H1 (cell line): ENCODE results near the gene ZNF646. TPM values are rescaled to one million over a fixed set of nuclear protein-coding genes. Genes with fewer than 3 reads are reported as not detected.
A peak's percentile ranks its signal among the peaks of the same experiment; 100 is the strongest.

Experiments used
- CTCF ChIA-PET: fragments of 300-600 bp; sonication (Branson Sonifier 250); formaldehyde crosslinking; loops from one replicate; lab custom pipeline; 2021; ENCODE audit not compliant: partially characterized antibody; lab: Charles Lee
- POLR2A ChIA-PET: fragments of 300-600 bp; sonication (Branson Sonifier 250); formaldehyde crosslinking; loops from one replicate; lab custom pipeline; 2021; ENCODE audit warnings: inconsistent platforms; ENCODE audit not compliant: partially characterized antibody; lab: Charles Lee
- DNase-seq, 2 experiments: peaks; one replicate each; pipeline versions ENCODE4 v3.0.0 to v3.0.0-alpha.2; 2010 to 2022; ENCODE audit warnings: low spot score in 2 of 2, low read depth in 1 of 2, mixed read lengths in 1 of 2
- FAIRE-seq: peaks from 2 replicates; lab custom pipeline; 2011; peaks lifted over from hg19 to GRCh38; lab: Jason Lieb, UNC
- H2AFZ ChIP-seq: 2 replicates; pipeline ENCODE4 v1.8.1; 2012; ENCODE audit warnings: low read length, inconsistent platforms
- H2AK5ac ChIP-seq: 2 replicates; pipeline ENCODE4 v1.6.1; 2013; ENCODE audit warnings: low read depth, low read length
- H2BK120ac ChIP-seq: replicated peaks from 2 replicates; pipeline ENCODE3; 2013; ENCODE audit warnings: low read depth, low read length, inconsistent platforms
- H2BK12ac ChIP-seq: 2 replicates; pipeline ENCODE4 v1.6.1; 2013; ENCODE audit warnings: low read depth, low read length
- H2BK15ac ChIP-seq: 2 replicates; pipeline ENCODE4 v1.6.1; 2013; ENCODE audit warnings: low read length
- H2BK20ac ChIP-seq: 2 replicates; pipeline ENCODE4 v1.6.1; 2013; ENCODE audit warnings: low read length
- H2BK5ac ChIP-seq: 2 replicates; pipeline ENCODE4 v1.6.1; 2013; ENCODE audit warnings: low read depth, low read length
- H3K14ac ChIP-seq: 2 replicates; pipeline ENCODE4 v1.6.1; 2013; ENCODE audit warnings: inconsistent platforms; ENCODE audit not compliant: insufficient read length
- H3K18ac ChIP-seq: 2 replicates; pipeline ENCODE4 v1.6.1; 2013; ENCODE audit warnings: low read length; ENCODE audit errors: extremely low read depth
- H3K23ac ChIP-seq: 2 replicates; pipeline ENCODE4 v1.6.1; 2013; ENCODE audit warnings: inconsistent platforms; ENCODE audit not compliant: insufficient read length
- H3K23me2 ChIP-seq: 2 replicates; pipeline ENCODE4 v1.6.1; 2013; ENCODE audit warnings: low read depth, low read length
- H3K27ac ChIP-seq: 2 replicates; pipeline ENCODE4 v1.6.1; 2011; ENCODE audit warnings: low read depth, low read length, inconsistent platforms
- H3K27me3 ChIP-seq, 4 experiments: replicated peaks in 1 of 4; 1 replicate in 1 of 4; 2 replicates in 3 of 4; pipeline versions ENCODE4 v1.6.1 to v1.8.1; 2011 to 2013; ENCODE audit warnings: low read length in 3 of 4, mild to moderate bottlenecking in 3 of 4, inconsistent platforms in 2 of 4, mixed read lengths in 2 of 4, moderate library complexity in 1 of 4; ENCODE audit not compliant: control insufficient read depth in 3 of 4, insufficient read depth in 3 of 4; ENCODE audit errors: extremely low read depth in 1 of 4
- H3K36me3 ChIP-seq, 4 experiments: 2 replicates each; pipeline versions ENCODE4 v1.6.1 to v1.8.1; 2011 to 2013; ENCODE audit warnings: mild to moderate bottlenecking in 4 of 4, low read length in 3 of 4, moderate library complexity in 2 of 4, control low read depth in 1 of 4, inconsistent platforms in 1 of 4; ENCODE audit not compliant: insufficient read depth in 4 of 4, control insufficient read depth in 2 of 4
- H3K4ac ChIP-seq: replicated peaks from 2 replicates; pipeline ENCODE3; 2013; ENCODE audit warnings: low read length, low read depth, mixed read lengths, inconsistent platforms; ENCODE audit not compliant: insufficient read length
- H3K4me1 ChIP-seq, 4 experiments: replicated peaks in 1 of 4; 1 replicate in 1 of 4; 2 replicates in 3 of 4; pipeline versions ENCODE4 v1.6.1 to v1.8.1; 2011 to 2013; ENCODE audit warnings: low read length in 3 of 4, inconsistent platforms in 2 of 4, mixed read lengths in 1 of 4; ENCODE audit not compliant: insufficient read depth in 4 of 4, control insufficient read depth in 3 of 4
- H3K4me2 ChIP-seq, 2 experiments: 2 replicates each; pipeline versions ENCODE4 v1.6.1 to v1.8.1; 2011 to 2013; ENCODE audit warnings: low read depth in 2 of 2, low read length in 2 of 2, control low read depth in 1 of 2, inconsistent platforms in 1 of 2, mild to moderate bottlenecking in 1 of 2; ENCODE audit not compliant: insufficient read depth in 1 of 2
- H3K4me3 ChIP-seq, 4 experiments: fragments of 200-600, 300-600 bp in 1 of 4; sonication (generic), shearing (Covaris generic), sonication (Bioruptor Twin) in 1 of 4; 2 replicates each; pipeline versions ENCODE4 v1.5.1 to v1.8.1; 2011 to 2016; ENCODE audit warnings: low read length in 4 of 4, low read depth in 3 of 4, control low read depth in 2 of 4, inconsistent platforms in 2 of 4, mild to moderate bottlenecking in 2 of 4, mixed read lengths in 1 of 4, moderate library complexity in 1 of 4; ENCODE audit not compliant: insufficient read depth in 2 of 4; ENCODE audit errors: extremely low read depth in 1 of 4
- H3K56ac ChIP-seq: replicated peaks from 2 replicates; pipeline ENCODE3; 2013; ENCODE audit warnings: low read depth, mild to moderate bottlenecking, mixed read lengths, low read length, inconsistent platforms; ENCODE audit not compliant: insufficient read length
- H3K79me1 ChIP-seq: 2 replicates; pipeline ENCODE4 v1.6.1; 2013; ENCODE audit warnings: low read depth, low read length, control low read depth
- H3K79me2 ChIP-seq, 2 experiments: 2 replicates each; pipeline versions ENCODE4 v1.6.1 to v1.8.1; 2012 to 2013; ENCODE audit warnings: low read length in 2 of 2, mild to moderate bottlenecking in 2 of 2, inconsistent platforms in 1 of 2; ENCODE audit not compliant: insufficient read depth in 2 of 2, control insufficient read depth in 1 of 2
- H3K9ac ChIP-seq, 4 experiments: replicated peaks in 1 of 4; 1 replicate in 1 of 4; 2 replicates in 3 of 4; pipeline versions ENCODE4 v1.6.1 to v1.8.1; 2011 to 2013; ENCODE audit warnings: low read depth in 3 of 4, low read length in 3 of 4, control low read depth in 2 of 4, mild to moderate bottlenecking in 2 of 4, moderate library complexity in 2 of 4, inconsistent platforms in 1 of 4; ENCODE audit errors: extremely low read depth in 1 of 4
- H3K9me3 ChIP-seq, 2 experiments: 2 replicates each; pipeline versions ENCODE4 v1.6.1 to v1.8.1; 2012 to 2013; ENCODE audit warnings: mild to moderate bottlenecking in 2 of 2, moderate library complexity in 2 of 2, control low read depth in 1 of 2, inconsistent platforms in 1 of 2, low read depth in 1 of 2, low read length in 1 of 2, mixed read lengths in 1 of 2; ENCODE audit not compliant: insufficient read depth in 2 of 2
- H4K20me1 ChIP-seq, 2 experiments: replicated peaks in 1 of 2; 2 replicates each; pipeline versions ENCODE3 to v1.8.1; 2011 to 2013; ENCODE audit warnings: inconsistent platforms in 2 of 2, low read length in 2 of 2, mild to moderate bottlenecking in 1 of 2; ENCODE audit not compliant: insufficient read depth in 2 of 2, control insufficient read depth in 1 of 2
- H4K5ac ChIP-seq: 2 replicates; pipeline ENCODE4 v1.6.1; 2013; ENCODE audit warnings: low read length, low read depth, mixed read lengths, inconsistent platforms; ENCODE audit not compliant: insufficient read length
- H4K8ac ChIP-seq: 2 replicates; pipeline ENCODE4 v1.8.0; 2013; ENCODE audit warnings: mild to moderate bottlenecking, moderate library complexity, low read length, inconsistent platforms; ENCODE audit not compliant: insufficient read depth; ENCODE audit errors: extremely low read depth
- H4K91ac ChIP-seq: replicated peaks from 2 replicates; pipeline ENCODE3; 2013; ENCODE audit warnings: low read length, mixed read lengths, inconsistent platforms; ENCODE audit not compliant: insufficient read length
- ASH2L ChIP-seq: fragments of 200-600, 300-600 bp; sonication (generic); IDR thresholded peaks from one replicate; pipeline ENCODE4 v1.7.1; 2017; ENCODE audit warnings: low read length
- BRCA1 ChIP-seq: IDR thresholded peaks from 2 replicates; pipeline ENCODE4 v1.6.1; 2012; ENCODE audit warnings: low read depth, low read length, improper control_type of control experiment
- CBX5 ChIP-seq: fragments of 300-800, 300-1000 bp; sonication (generic); IDR thresholded peaks from 2 replicates; pipeline ENCODE4 v1.7.1; 2016; ENCODE audit warnings: antibody characterized with exemption, low read length, low read depth
- CEBPB ChIP-seq: IDR thresholded peaks from 2 replicates; pipeline ENCODE4 v1.6.1; 2012; ENCODE audit warnings: low read depth, low read length
- CHD2 ChIP-seq: IDR thresholded peaks from 2 replicates; pipeline ENCODE4 v1.6.1; 2012; ENCODE audit warnings: low read length, improper control_type of control experiment
- CREB1 ChIP-seq: IDR thresholded peaks from 2 replicates; pipeline ENCODE4 v1.6.1; 2012; ENCODE audit warnings: inconsistent platforms
- CTBP2 ChIP-seq: IDR thresholded peaks from 2 replicates; pipeline ENCODE4 v1.7.0; 2011; ENCODE audit warnings: borderline replicate concordance, mild to moderate bottlenecking, moderate library complexity, mixed read lengths, low read length; ENCODE audit not compliant: insufficient read depth, insufficient read length
- HDAC6 ChIP-seq: IDR thresholded peaks from one replicate; pipeline ENCODE4 v1.7.1; 2012; ENCODE audit warnings: low read depth, mild to moderate bottlenecking, inconsistent platforms, low read length, moderate library complexity
- RAD21 ChIP-seq, 2 experiments: IDR thresholded peaks in 1 of 2; conservative IDR thresholded peaks in 1 of 2; 2 replicates each; pipeline ENCODE4 v1.6.1; 2011; ENCODE audit warnings: low read depth in 2 of 2, low read length in 2 of 2, improper control_type of control experiment in 1 of 2, inconsistent platforms in 1 of 2, mild to moderate bottlenecking in 1 of 2, moderate library complexity in 1 of 2
- RBBP5 ChIP-seq: IDR thresholded peaks from 2 replicates; pipeline ENCODE4 v1.7.1; 2012; ENCODE audit warnings: low read depth, mild to moderate bottlenecking, inconsistent platforms, low read length, moderate library complexity, borderline replicate concordance
- SP4 ChIP-seq: IDR thresholded peaks from 2 replicates; pipeline ENCODE4 v1.6.1; 2012; ENCODE audit warnings: low read length, inconsistent platforms
- TAF1 ChIP-seq: IDR thresholded peaks from 2 replicates; pipeline ENCODE4 v1.6.1; 2011; ENCODE audit warnings: mild to moderate bottlenecking, low read depth, low read length
- WGBS, 2 experiments: shearing (Covaris generic) in 1 of 2; methylation state at CpG; one replicate each; pipeline versions ENCODE4 v1.1.6 to v1.1.7; 2013 to 2015; ENCODE audit warnings: low lambda C conversion rate in 2 of 2, mixed read lengths in 2 of 2, inconsistent platforms in 1 of 2, low coverage in 1 of 2, missing lambda C conversion rate in 1 of 2; ENCODE audit not compliant: insufficient replicate concordance in 2 of 2, insufficient coverage in 1 of 2, insufficient read length in 1 of 2; ENCODE audit errors: extremely low coverage in 1 of 2, missing lambda C conversion rate in 1 of 2; 5-methylcytosine and 5-hydroxymethylcytosine counted together
- polyA plus RNA-seq, 7 experiments: library from polyadenylated mRNA; depleted of rRNA in 3 of 7; stranded (reverse) in 5 of 7; unstranded in 2 of 7; fragments of >200 nt in 5 of 7; fragments of 200-250 nt in 2 of 7; gene quantifications; 1 replicate in 5 of 7; 2 replicates in 1 of 7; 4 replicates in 1 of 7; pipeline versions ENCODE4 v1.2.1 to v1.2.3, GENCODE V29; 2011 to 2013; ENCODE audit warnings: missing spikeins in 2 of 7, mixed read lengths in 2 of 7
- total RNA-seq: library from RNA; stranded (reverse); fragmentation: NEBNext Ultra II Directional; extraction: Animal tissue kit (Norgen Biotek cat#: 25700); gene quantifications from 2 replicates; pipeline ENCODE4 v1.2.1, GENCODE V29; 2021

ZNF646 gene
- total and polyA plus RNA-seq, 2 of the 8 experiments (the other 6 are each of a cell fraction or from before 2014, with no cell fraction given): 6.5 to 25.0 TPM

DNA sequence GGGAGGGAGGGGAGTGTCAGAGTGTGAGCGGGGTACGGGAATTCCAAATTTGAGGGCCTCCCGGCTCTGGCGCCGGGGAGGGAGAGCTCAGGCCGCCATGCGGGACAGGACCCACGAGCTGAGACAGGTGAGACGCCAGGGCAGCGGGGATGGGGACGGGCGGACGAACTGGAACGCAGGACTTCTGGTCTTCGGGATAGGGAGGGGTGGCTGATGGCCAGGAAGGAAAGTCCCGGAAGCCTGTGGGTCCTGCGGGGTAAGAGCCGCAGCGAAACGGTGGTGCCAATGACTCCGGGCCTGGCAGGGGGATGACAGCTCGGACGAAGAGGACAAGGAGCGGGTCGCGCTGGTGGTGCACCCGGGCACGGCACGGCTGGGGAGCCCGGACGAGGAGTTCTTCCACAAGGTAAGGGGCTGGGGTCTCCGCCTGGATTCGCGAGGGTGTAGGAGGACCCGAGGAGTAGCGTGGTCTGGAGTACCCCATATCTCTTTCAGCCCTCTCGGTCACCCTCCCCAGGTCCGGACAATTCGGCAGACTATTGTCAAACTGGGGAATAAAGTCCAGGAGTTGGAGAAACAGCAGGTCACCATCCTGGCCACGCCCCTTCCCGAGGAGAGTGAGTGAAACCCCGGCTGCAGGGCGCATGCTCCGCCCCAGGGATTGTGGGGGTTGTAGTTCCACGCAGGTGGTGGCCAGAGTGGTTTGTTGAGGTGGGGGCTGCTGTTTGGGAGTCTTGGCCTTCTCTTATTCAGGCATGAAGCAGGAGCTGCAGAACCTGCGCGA lies 40.3 kb upstream of the ZNF646 start:
- peak overlapping the region; percentile 29; the same call in 1 of the 2 replicates for H2AFZ ChIP-seq
- ChIA-PET POLR2A (interaction anchor here (0.7 to 1.9 kb wide), 8 partner anchors 8 to 145 kb away, joined by 3 to 9 read pairs (median 4); partner anchors contain the start of genes HSD3B7, KAT8, ZNF646 and ZNF668), CTCF (interaction anchor here (1.0 to 2.2 kb wide), 3 partner anchors 48 to 92 kb away, joined by 3 to 5 read pairs (median 3); partner anchors contain the start of gene HSD3B7)
- H4K8ac ChIP-seq: no peak overlapping the region; the same call in 1 of the 2 replicates
- H3K79me1 ChIP-seq: no peaks in the 10 kb centered on the region
- peak overlapping the region; percentile 45 to 53 (median 50); a peak in 5 of 7 replicates for H3K9ac ChIP-seq
- peak overlapping the region; percentile 13; the same call in 1 of the 2 replicates for H3K18ac ChIP-seq
- H3K4me2 ChIP-seq: peak overlapping the region; percentile 79 to 95
- no peak overlapping the region for H4K5ac ChIP-seq
- H2BK5ac ChIP-seq: 0 out of 2 replicates have a peak overlapping the region, but pooled peaks have one; percentile 82
- no peak overlapping the region for H4K91ac ChIP-seq
- peak overlapping the region; percentile 67 to 94 (median 91) for H3K4me3 ChIP-seq
- H3K9me3 ChIP-seq: no peaks in the 10 kb centered on the region
- FAIRE-seq (no peak), DNase-seq (peak in 1 of 2 experiments; percentile 90)
- no peaks in the 10 kb centered on the region for H3K36me3 ChIP-seq
- H3K56ac ChIP-seq: no peak overlapping the region
- no peak overlapping the region for H2BK120ac ChIP-seq
- H3K79me2 ChIP-seq: no peaks in the 10 kb centered on the region
- peaks cover 0 to 4% (median 2%) of the 10 kb centered on the region in 4 experiments; a peak in 4 of 7 replicates for H3K4me1 ChIP-seq
- H4K20me1 ChIP-seq: peaks cover 0 to 5% of the 10 kb centered on the region in 2 experiments
- no peak overlapping the region for H3K4ac ChIP-seq
- H3K23me2 ChIP-seq: peaks cover 12% of the 10 kb centered on the region; the same call in 1 of the 2 replicates
- H2BK12ac ChIP-seq: no peak overlapping the region
- H2BK20ac ChIP-seq: no peak overlapping the region
- H3K27me3 ChIP-seq: no peaks in the 10 kb centered on the region
- no peak overlapping the region for H3K23ac ChIP-seq
- no peak overlapping the region for H3K27ac ChIP-seq
- no peak overlapping the region for H2BK15ac ChIP-seq
- H2AK5ac ChIP-seq: no peak overlapping the region
- WGBS, 2 experiments: 2% methylated on average over 40 of the region's 47 CpGs; no CpG with 5 or more reads in 1 of the 2 experiments
- H3K14ac ChIP-seq: no peak overlapping the region
- peak; percentile 37 for TF ChIP-seq ASH2L
- TF ChIP-seq CREB1: no peak
- TF ChIP-seq CBX5: no peak
- TF ChIP-seq RAD21 (IDR thresholded peaks at IDR 0.05 in 1 of 2, conservative IDR thresholded peaks at IDR 0.05 in 1 of 2; ENCODE audit: low read depth in 2 of 2, low read length in 2 of 2): no peak
- no peak for TF ChIP-seq RBBP5
- TF ChIP-seq CEBPB: no peak
- no peak for TF ChIP-seq BRCA1
- TF ChIP-seq CHD2: peak; percentile 25; the same call in 1 of the 2 replicates
- no peak for TF ChIP-seq CTBP2
- no peak for TF ChIP-seq TAF1
- 0 out of 2 replicates have a peak, but pooled peaks have one; percentile 31 for TF ChIP-seq SP4
- no peak for TF ChIP-seq HDAC6
